HepG2 (cell line): ENCODE data around the gene ATP9B. TPM values are rescaled to one million over a fixed set of nuclear protein-coding genes. Genes with fewer than 3 reads are reported as not detected.

Experiments
- EZH2 ChIP-seq: conservative IDR thresholded peaks from 2 replicates; pipeline ENCODE4 v1.6.1; 2012; ENCODE audit warnings: mild to moderate bottlenecking, low read depth, low read length, moderate library complexity
- FOXJ3 ChIP-seq: sonication (generic); formaldehyde crosslinking; IDR thresholded peaks from 2 replicates; pipeline ENCODE4 v1.4.0; 2020; ENCODE audit warnings: missing genetic modification reagents, mild to moderate bottlenecking, borderline replicate concordance
- GATAD1 ChIP-seq: IDR thresholded peaks from 2 replicates; pipeline ENCODE4 v1.6.1; 2016; ENCODE audit warnings: missing genetic modification reagents, missing compliant biosample characterization
- GPN1 ChIP-seq: sonication (generic); formaldehyde crosslinking; IDR thresholded peaks from 2 replicates; pipeline ENCODE4 v1.5.1; 2020; ENCODE audit warnings: missing genetic modification reagents, borderline replicate concordance
- HMGA1 ChIP-seq: sonication (generic); formaldehyde crosslinking; conservative IDR thresholded peaks from 2 replicates; pipeline ENCODE4 v1.4.0; 2020; ENCODE audit warnings: missing genetic modification reagents
- ISX ChIP-seq: sonication (generic); formaldehyde crosslinking; conservative IDR thresholded peaks from 2 replicates; pipeline ENCODE4 v1.5.0; 2020; ENCODE audit warnings: missing genetic modification reagents
- KLF16 ChIP-seq, 2 experiments: sonication (generic) in 1 of 2; formaldehyde crosslinking in 1 of 2; IDR thresholded peaks; 2 replicates each; pipeline versions ENCODE4 v1.6.1 to v1.8.0; 2016 to 2023; ENCODE audit warnings: missing genetic modification reagents in 2 of 2, missing compliant biosample characterization in 1 of 2
- LRRFIP1 ChIP-seq: sonication (generic); formaldehyde crosslinking; conservative IDR thresholded peaks from 2 replicates; pipeline ENCODE4 v1.4.0; 2020; ENCODE audit warnings: missing genetic modification reagents
- MED8 ChIP-seq: sonication (generic); formaldehyde crosslinking; IDR thresholded peaks from 2 replicates; pipeline ENCODE4 v1.8.1; 2023; ENCODE audit warnings: mild to moderate bottlenecking, missing genetic modification reagents; ENCODE audit not compliant: insufficient replicate concordance
- MIER2 ChIP-seq: IDR thresholded peaks from 2 replicates; pipeline ENCODE4 v1.6.1; 2016; ENCODE audit warnings: missing biosample characterization, missing genetic modification reagents
- MYNN ChIP-seq: sonication (generic); formaldehyde crosslinking; IDR thresholded peaks from 2 replicates; pipeline ENCODE4 v1.4.0; 2020; ENCODE audit warnings: mild to moderate bottlenecking, low read depth, missing genetic modification reagents
- PHF8 ChIP-seq: sonication (generic); formaldehyde crosslinking; IDR thresholded peaks from 2 replicates; pipeline ENCODE4 v1.5.0; 2020; ENCODE audit warnings: missing genetic modification reagents
- SNRNP70 ChIP-seq: fragments of 200-400 bp; formaldehyde crosslinking; IDR thresholded peaks from 2 replicates; pipeline ENCODE4 v1.6.1; 2017; ENCODE audit warnings: mild to moderate bottlenecking, low read depth, low read length, moderate library complexity
- TBL1XR1 ChIP-seq: fragments of 150-350 bp; IDR thresholded peaks from 2 replicates; pipeline ENCODE4 v1.6.1; 2014; ENCODE audit warnings: borderline replicate concordance, low read length; ENCODE audit not compliant: partially characterized antibody
- TBX2 ChIP-seq: sonication (generic); formaldehyde crosslinking; IDR thresholded peaks from 2 replicates; pipeline ENCODE4 v1.5.0; 2020; ENCODE audit warnings: missing genetic modification reagents, mild to moderate bottlenecking, borderline replicate concordance
- TP53 ChIP-seq: sonication (generic); formaldehyde crosslinking; conservative IDR thresholded peaks from 2 replicates; pipeline ENCODE4 v1.4.0; 2020; ENCODE audit warnings: missing genetic modification reagents
- WIZ ChIP-seq: sonication (generic); formaldehyde crosslinking; IDR thresholded peaks from 2 replicates; pipeline ENCODE4 v1.5.1; 2020; ENCODE audit warnings: mild to moderate bottlenecking, missing genetic modification reagents
- ZBTB42 ChIP-seq: sonication (generic); formaldehyde crosslinking; IDR thresholded peaks from 2 replicates; pipeline ENCODE4 v1.5.0; 2020; ENCODE audit warnings: mild to moderate bottlenecking, missing genetic modification reagents
- ZNF550 ChIP-seq: sonication (generic); formaldehyde crosslinking; IDR thresholded peaks from 2 replicates; pipeline ENCODE4 v1.4.0; 2020; ENCODE audit warnings: mild to moderate bottlenecking, missing genetic modification reagents, borderline replicate concordance
- ZNF691 ChIP-seq: sonication (generic); formaldehyde crosslinking; IDR thresholded peaks from 2 replicates; pipeline ENCODE4 v1.4.0; 2020; ENCODE audit warnings: missing genetic modification reagents, low read depth, mild to moderate bottlenecking, borderline replicate concordance
- ZNF800 ChIP-seq: sonication (generic); formaldehyde crosslinking; IDR thresholded peaks from 2 replicates; pipeline ENCODE4 v1.4.0; 2020; ENCODE audit warnings: missing genetic modification reagents
- polyA plus RNA-seq, 8 experiments: library from polyadenylated mRNA; depleted of rRNA in 3 of 8; stranded (reverse) in 7 of 8; unstranded in 1 of 8; fragments of >200 nt; fragmentation: Illumina TruSeq in 4 of 8; extraction: Trizol in 4 of 8; gene quantifications; 2 replicates each; pipeline versions ENCODE4 v1.2.1 to v1.2.3, GENCODE V29; 2011 to 2016; ENCODE audit warnings: low read depth in 4 of 8, missing spikeins in 1 of 8, mixed read lengths in 1 of 8; ENCODE audit not compliant: insufficient read depth in 1 of 8
- total RNA-seq, 5 experiments: library from RNA; depleted of rRNA; stranded (reverse); fragments of >200 nt; fragmentation: Illumina TruSeq; extraction: Trizol; gene quantifications; 2 replicates each; pipeline ENCODE4 v1.2.3, GENCODE V29; 2016; ENCODE audit warnings: low read depth in 1 of 5
- TF ChIP-seq, protein P1 (sequence below): fragments of 450-650 bp; IDR thresholded peaks from 2 replicates; pipeline ENCODE4 v1.6.1; 2017; ENCODE audit warnings: mild to moderate bottlenecking

Gene ATP9B
- total and polyA plus RNA-seq, 2 of the 13 experiments (the other 11 are each of a cell fraction or from before 2014, with no cell fraction given) = 10.8 to 11.3 TPM

DNA sequence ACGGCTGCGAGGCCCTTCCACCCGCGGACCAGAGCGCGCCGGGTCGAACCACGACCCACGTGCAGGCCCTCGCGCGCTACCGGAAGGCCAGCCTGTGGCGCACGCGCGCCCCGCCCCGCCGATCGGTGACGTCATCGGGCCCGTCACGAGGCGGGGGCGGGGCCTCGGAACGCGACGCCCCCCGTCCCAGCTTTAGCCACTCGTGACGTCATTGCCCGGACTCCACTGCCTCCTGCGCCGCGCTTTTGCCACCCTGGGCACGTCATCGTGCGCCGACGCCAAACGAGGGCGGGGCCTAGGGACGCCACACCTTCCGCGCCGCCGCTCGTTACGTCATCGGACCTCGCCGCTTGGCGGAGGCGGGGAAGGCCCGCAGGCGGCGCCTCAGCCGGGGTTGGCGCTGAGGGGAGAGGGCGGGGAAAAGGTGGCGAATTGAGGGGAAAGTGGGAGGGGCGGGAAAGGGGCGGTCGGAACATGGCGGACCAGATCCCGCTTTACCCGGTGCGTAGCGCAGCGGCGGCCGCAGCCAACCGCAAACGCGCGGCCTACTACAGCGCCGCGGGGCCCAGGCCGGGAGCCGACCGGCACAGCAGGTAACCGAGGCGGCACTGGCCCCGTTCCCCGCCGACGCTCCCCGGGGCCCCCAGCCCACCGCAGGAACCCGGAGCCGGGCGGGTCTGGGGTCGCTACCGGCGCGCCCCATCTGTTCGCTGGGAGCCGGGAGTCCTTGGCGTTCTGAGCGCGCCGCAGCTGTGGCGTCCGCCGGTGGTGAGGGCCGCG lies at the start of gene ATP9B (continued):
- TF ChIP-seq LRRFIP1 (CRISPR knock-in tag) (no peak), TP53 (CRISPR knock-in tag) (no peak), ZNF550 (CRISPR knock-in tag) (no peak), ISX (CRISPR knock-in tag) (no peak), WIZ (CRISPR knock-in tag) (0 out of 2 replicates have a peak, but pooled peaks have one; percentile 10), TBL1XR1 (no peak), FOXJ3 (CRISPR knock-in tag) (no peak), GPN1 (CRISPR knock-in tag) (no peak), ZNF800 (no peak), MYNN (CRISPR knock-in tag) (no peak), GATAD1 (CRISPR knock-in tag) (peak; percentile 93), PHF8 (CRISPR knock-in tag) (peak; percentile 84; the same call in 1 of the 2 replicates), KLF16 (CRISPR knock-in tag; IDR thresholded peaks at IDR 0.05) (no peak; a peak in 1 of 4 replicates), ZBTB42 (0 out of 2 replicates have a peak, but pooled peaks have one; percentile 33), ZNF691 (CRISPR knock-in tag) (no peak), TBX2 (peak; percentile 92), MED8 (peak; percentile 35), MIER2 (CRISPR knock-in tag) (no peak), EZH2 (no peak), HMGA1 (no peak), SNRNP70 (no peak)
- TF ChIP-seq, protein P1, sequence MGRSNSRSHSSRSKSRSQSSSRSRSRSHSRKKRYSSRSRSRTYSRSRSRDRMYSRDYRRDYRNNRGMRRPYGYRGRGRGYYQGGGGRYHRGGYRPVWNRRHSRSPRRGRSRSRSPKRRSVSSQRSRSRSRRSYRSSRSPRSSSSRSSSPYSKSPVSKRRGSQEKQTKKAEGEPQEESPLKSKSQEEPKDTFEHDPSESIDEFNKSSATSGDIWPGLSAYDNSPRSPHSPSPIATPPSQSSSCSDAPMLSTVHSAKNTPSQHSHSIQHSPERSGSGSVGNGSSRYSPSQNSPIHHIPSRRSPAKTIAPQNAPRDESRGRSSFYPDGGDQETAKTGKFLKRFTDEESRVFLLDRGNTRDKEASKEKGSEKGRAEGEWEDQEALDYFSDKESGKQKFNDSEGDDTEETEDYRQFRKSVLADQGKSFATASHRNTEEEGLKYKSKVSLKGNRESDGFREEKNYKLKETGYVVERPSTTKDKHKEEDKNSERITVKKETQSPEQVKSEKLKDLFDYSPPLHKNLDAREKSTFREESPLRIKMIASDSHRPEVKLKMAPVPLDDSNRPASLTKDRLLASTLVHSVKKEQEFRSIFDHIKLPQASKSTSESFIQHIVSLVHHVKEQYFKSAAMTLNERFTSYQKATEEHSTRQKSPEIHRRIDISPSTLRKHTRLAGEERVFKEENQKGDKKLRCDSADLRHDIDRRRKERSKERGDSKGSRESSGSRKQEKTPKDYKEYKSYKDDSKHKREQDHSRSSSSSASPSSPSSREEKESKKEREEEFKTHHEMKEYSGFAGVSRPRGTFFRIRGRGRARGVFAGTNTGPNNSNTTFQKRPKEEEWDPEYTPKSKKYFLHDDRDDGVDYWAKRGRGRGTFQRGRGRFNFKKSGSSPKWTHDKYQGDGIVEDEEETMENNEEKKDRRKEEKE = no peak
